OCI-LY1 (cell line): Measurements from ENCODE around the gene SCARB2.

ENCODE experiments used
- H2AFZ ChIP-seq: fragments of 200-600 bp; sonication (generic), shearing (Covaris generic); 2 replicates; pipeline ENCODE4 v1.6.0; 2014; ENCODE audit warnings: antibody characterized with exemption, mild to moderate bottlenecking, low read length
- H3F3A ChIP-seq: fragments of 200-600 bp; sonication (generic), shearing (Covaris generic); 2 replicates; pipeline ENCODE4 v1.6.0; 2014; ENCODE audit warnings: mild to moderate bottlenecking, antibody characterized with exemption, low read length, moderate library complexity; ENCODE audit not compliant: insufficient read depth
- H3K27ac ChIP-seq: fragments of 200-600 bp; sonication (generic); 2 replicates; pipeline ENCODE4 v1.5.1; 2014; ENCODE audit warnings: low read length, mixed run types, mild to moderate bottlenecking, low read depth; ENCODE audit not compliant: poor library complexity, severe bottlenecking
- H3K27me3 ChIP-seq: fragments of 200-600 bp; sonication (generic); 2 replicates; pipeline ENCODE4 v1.6.0; 2014; ENCODE audit warnings: antibody characterized with exemption, mild to moderate bottlenecking, low read length, moderate library complexity; ENCODE audit not compliant: insufficient read depth
- H3K36me3 ChIP-seq: fragments of 200-600 bp; sonication (generic); 2 replicates; pipeline ENCODE4 v1.6.1; 2014; ENCODE audit warnings: mild to moderate bottlenecking, antibody characterized with exemption, low read length, moderate library complexity, mixed read lengths; ENCODE audit not compliant: insufficient read depth
- H3K4me1 ChIP-seq: fragments of 200-600 bp; sonication (generic); 2 replicates; pipeline ENCODE4 v1.5.1; 2014; ENCODE audit warnings: mild to moderate bottlenecking, low read length, moderate library complexity; ENCODE audit not compliant: insufficient read depth, severe bottlenecking
- H3K4me2 ChIP-seq: fragments of 200-600 bp; sonication (generic), shearing (Covaris generic); 2 replicates; pipeline ENCODE4 v1.6.1; 2014; ENCODE audit warnings: low read length
- H3K4me3 ChIP-seq: fragments of 200-600 bp; sonication (generic); 2 replicates; pipeline ENCODE4 v1.5.1; 2014; ENCODE audit warnings: low read length, low read depth, mild to moderate bottlenecking, mixed read lengths; ENCODE audit not compliant: poor library complexity, severe bottlenecking
- H3K79me2 ChIP-seq: fragments of 200-600 bp; shearing (Covaris generic); 2 replicates; pipeline ENCODE4 v1.6.1; 2016; ENCODE audit warnings: mixed run types, low read length, mixed read lengths; ENCODE audit not compliant: insufficient read depth
- H3K9ac ChIP-seq: fragments of 200-600 bp; sonication (generic), shearing (Covaris generic); 2 replicates; pipeline ENCODE4 v1.6.1; 2014; ENCODE audit warnings: mild to moderate bottlenecking, low read length, mixed read lengths
- H3K9me2 ChIP-seq: fragments of 200-600 bp; sonication (generic), shearing (Covaris generic); 2 replicates; pipeline ENCODE4 v1.6.1; 2014; ENCODE audit warnings: low read depth, mild to moderate bottlenecking, low read length, mixed read lengths
- H3K9me3 ChIP-seq: fragments of 200-600 bp; shearing (Covaris generic); 2 replicates; pipeline ENCODE4 v1.6.1; 2014; ENCODE audit warnings: low read length, mixed read lengths
- H4K20me1 ChIP-seq: fragments of 200-600 bp; sonication (generic), shearing (Covaris generic); 2 replicates; pipeline ENCODE4 v1.6.0; 2016; ENCODE audit warnings: mild to moderate bottlenecking, low read length; ENCODE audit not compliant: insufficient read depth
- CTCF ChIP-seq: fragments of 200-600 bp; sonication (generic), shearing (Covaris generic); IDR thresholded peaks from 2 replicates; pipeline ENCODE4 v1.5.1; 2017; ENCODE audit warnings: mild to moderate bottlenecking, antibody characterized with exemption, low read length, moderate library complexity, mixed read lengths
- EZH2 ChIP-seq: fragments of 200-600 bp; sonication (generic), shearing (Covaris generic); IDR thresholded peaks from 2 replicates; pipeline ENCODE4 v1.8.0; 2017; ENCODE audit warnings: borderline replicate concordance, mixed run types, mild to moderate bottlenecking, antibody characterized with exemption, low read length, moderate library complexity, mixed read lengths

SCARB2 gene

GRCh38 chr4:76204936-76205335, 8.7 kb downstream of the SCARB2 start:
- Histone ChIP-seq H2AFZ (no peak overlapping the region), H3K27ac (no peak overlapping the region), H3F3A (no peaks in the 10 kb centered on the region), H3K79me2 (no peaks in the 10 kb centered on the region), H3K4me2 (no peak overlapping the region), H3K9me2 (no peaks in the 10 kb centered on the region), H3K9ac (no peak overlapping the region), H3K27me3 (no peaks in the 10 kb centered on the region), H3K4me1 (peaks cover 13% of the 10 kb centered on the region), H3K9me3 (no peaks in the 10 kb centered on the region), H3K36me3 (no peaks in the 10 kb centered on the region), H3K4me3 (no peak overlapping the region), H4K20me1 (no peaks in the 10 kb centered on the region)
- TF ChIP-seq EZH2: no peak
- TF ChIP-seq CTCF: no peak

GRCh38 chr4:76203541-76203940, 10.1 kb downstream of the SCARB2 start:
- no peak overlapping the region for H3K4me3 ChIP-seq
- H3K79me2 ChIP-seq: no peaks in the 10 kb centered on the region
- no peak for TF ChIP-seq EZH2
- TF ChIP-seq CTCF: no peak
- H3K36me3 ChIP-seq: no peaks in the 10 kb centered on the region
- no peaks in the 10 kb centered on the region for H3K9me2 ChIP-seq
- H2AFZ ChIP-seq: no peak overlapping the region
- no peaks in the 10 kb centered on the region for H3K9me3 ChIP-seq
- no peak overlapping the region for H3K4me2 ChIP-seq
- H3K27ac ChIP-seq: no peak overlapping the region
- H4K20me1 ChIP-seq: no peaks in the 10 kb centered on the region
- no peaks in the 10 kb centered on the region for H3F3A ChIP-seq
- H3K4me1 ChIP-seq: peaks cover 27% of the 10 kb centered on the region
- H3K9ac ChIP-seq: no peak overlapping the region
- no peaks in the 10 kb centered on the region for H3K27me3 ChIP-seq

GRCh38 chr4:76201276-76201675, 12.3 kb downstream of the SCARB2 start:
- TF ChIP-seq EZH2: no peak
- no peak for TF ChIP-seq CTCF
- Histone ChIP-seq H3K4me1 (peaks cover 50% of the 10 kb centered on the region), H2AFZ (no peak overlapping the region), H3K4me2 (no peak overlapping the region), H3K4me3 (no peak overlapping the region), H3K27me3 (no peaks in the 10 kb centered on the region), H3K36me3 (no peaks in the 10 kb centered on the region), H3K79me2 (no peaks in the 10 kb centered on the region), H3K9me3 (no peaks in the 10 kb centered on the region), H3K9ac (no peak overlapping the region), H3K27ac (no peak overlapping the region), H3F3A (no peaks in the 10 kb centered on the region), H3K9me2 (no peaks in the 10 kb centered on the region), H4K20me1 (no peaks in the 10 kb centered on the region)
